ENCODE measurements around the gene CA4. TPM values are rescaled to one million over a fixed set of nuclear protein-coding genes. Genes with fewer than 3 reads are reported as not detected.

Gene CA4
- total and polyA plus RNA-seq, 2 of the 8 experiments (the other 6 are each of a cell fraction or from before 2014, with no cell fraction given): 3.6 to 4.2 TPM

- TF ChIP-seq CHD7 (IDR thresholded peaks at IDR 0.05; ENCODE audit: insufficient replicate concordance, low read length) (no peak), NRF1 (IDR thresholded peaks at IDR 0.05; ENCODE audit: low read depth, low read length) (no peak), TCF12 (IDR thresholded peaks at IDR 0.05; ENCODE audit: low read depth, low read length) (no peak), CHD2 (IDR thresholded peaks at IDR 0.05; ENCODE audit: low read length) (no peak), CBX8 (IDR thresholded peaks at IDR 0.05; ENCODE audit: borderline replicate concordance, low read depth, low read length) (no peak), TBP (IDR thresholded peaks at IDR 0.05; ENCODE audit: low read depth, low read length) (no peak), RFX5 (IDR thresholded peaks at IDR 0.05; ENCODE audit: borderline replicate concordance, low read depth, low read length) (no peak), E2F6 (IDR thresholded peaks at IDR 0.05) (no peak)
Observed at GRCh38 chr17:60108712-60109111, 41.1 kb upstream of the CA4 start (continued).
